H1 (cell line): ENCODE data around the gene SERPINB12. TPM values are rescaled to one million over a fixed set of nuclear protein-coding genes. Genes with fewer than 3 reads are reported as not detected.

Source experiments
- CTCF ChIA-PET: fragments of 300-600 bp; sonication (Branson Sonifier 250); formaldehyde crosslinking; loops from one replicate; lab custom pipeline; 2021; ENCODE audit not compliant: partially characterized antibody; lab: Charles Lee
- POLR2A ChIA-PET: fragments of 300-600 bp; sonication (Branson Sonifier 250); formaldehyde crosslinking; loops from one replicate; lab custom pipeline; 2021; ENCODE audit warnings: inconsistent platforms; ENCODE audit not compliant: partially characterized antibody; lab: Charles Lee
- DNase-seq, 2 experiments: peaks; one replicate each; pipeline versions ENCODE4 v3.0.0 to v3.0.0-alpha.2; 2010 to 2022; ENCODE audit warnings: low spot score in 2 of 2, low read depth in 1 of 2, mixed read lengths in 1 of 2
- FAIRE-seq: peaks from 2 replicates; lab custom pipeline; 2011; peaks lifted over from hg19 to GRCh38; lab: Jason Lieb, UNC
- H2AFZ ChIP-seq: 2 replicates; pipeline ENCODE4 v1.8.1; 2012; ENCODE audit warnings: low read length, inconsistent platforms
- H2AK5ac ChIP-seq: 2 replicates; pipeline ENCODE4 v1.6.1; 2013; ENCODE audit warnings: low read depth, low read length
- H2BK120ac ChIP-seq: replicated peaks from 2 replicates; pipeline ENCODE3; 2013; ENCODE audit warnings: low read depth, low read length, inconsistent platforms
- H2BK12ac ChIP-seq: 2 replicates; pipeline ENCODE4 v1.6.1; 2013; ENCODE audit warnings: low read depth, low read length
- H2BK15ac ChIP-seq: 2 replicates; pipeline ENCODE4 v1.6.1; 2013; ENCODE audit warnings: low read length
- H2BK20ac ChIP-seq: 2 replicates; pipeline ENCODE4 v1.6.1; 2013; ENCODE audit warnings: low read length
- H2BK5ac ChIP-seq: 2 replicates; pipeline ENCODE4 v1.6.1; 2013; ENCODE audit warnings: low read depth, low read length
- H3K14ac ChIP-seq: 2 replicates; pipeline ENCODE4 v1.6.1; 2013; ENCODE audit warnings: inconsistent platforms; ENCODE audit not compliant: insufficient read length
- H3K18ac ChIP-seq: 2 replicates; pipeline ENCODE4 v1.6.1; 2013; ENCODE audit warnings: low read length; ENCODE audit errors: extremely low read depth
- H3K23ac ChIP-seq: 2 replicates; pipeline ENCODE4 v1.6.1; 2013; ENCODE audit warnings: inconsistent platforms; ENCODE audit not compliant: insufficient read length
- H3K23me2 ChIP-seq: 2 replicates; pipeline ENCODE4 v1.6.1; 2013; ENCODE audit warnings: low read depth, low read length
- H3K27ac ChIP-seq: 2 replicates; pipeline ENCODE4 v1.6.1; 2011; ENCODE audit warnings: low read depth, low read length, inconsistent platforms
- H3K27me3 ChIP-seq, 4 experiments: replicated peaks in 1 of 4; 1 replicate in 1 of 4; 2 replicates in 3 of 4; pipeline versions ENCODE4 v1.6.1 to v1.8.1; 2011 to 2013; ENCODE audit warnings: low read length in 3 of 4, mild to moderate bottlenecking in 3 of 4, inconsistent platforms in 2 of 4, mixed read lengths in 2 of 4, moderate library complexity in 1 of 4; ENCODE audit not compliant: control insufficient read depth in 3 of 4, insufficient read depth in 3 of 4; ENCODE audit errors: extremely low read depth in 1 of 4
- H3K36me3 ChIP-seq, 4 experiments: 2 replicates each; pipeline versions ENCODE4 v1.6.1 to v1.8.1; 2011 to 2013; ENCODE audit warnings: mild to moderate bottlenecking in 4 of 4, low read length in 3 of 4, moderate library complexity in 2 of 4, control low read depth in 1 of 4, inconsistent platforms in 1 of 4; ENCODE audit not compliant: insufficient read depth in 4 of 4, control insufficient read depth in 2 of 4
- H3K4ac ChIP-seq: replicated peaks from 2 replicates; pipeline ENCODE3; 2013; ENCODE audit warnings: low read length, low read depth, mixed read lengths, inconsistent platforms; ENCODE audit not compliant: insufficient read length
- H3K4me1 ChIP-seq, 4 experiments: replicated peaks in 1 of 4; 1 replicate in 1 of 4; 2 replicates in 3 of 4; pipeline versions ENCODE4 v1.6.1 to v1.8.1; 2011 to 2013; ENCODE audit warnings: low read length in 3 of 4, inconsistent platforms in 2 of 4, mixed read lengths in 1 of 4; ENCODE audit not compliant: insufficient read depth in 4 of 4, control insufficient read depth in 3 of 4
- H3K4me2 ChIP-seq, 2 experiments: 2 replicates each; pipeline versions ENCODE4 v1.6.1 to v1.8.1; 2011 to 2013; ENCODE audit warnings: low read depth in 2 of 2, low read length in 2 of 2, control low read depth in 1 of 2, inconsistent platforms in 1 of 2, mild to moderate bottlenecking in 1 of 2; ENCODE audit not compliant: insufficient read depth in 1 of 2
- H3K4me3 ChIP-seq, 4 experiments: fragments of 200-600, 300-600 bp in 1 of 4; sonication (generic), shearing (Covaris generic), sonication (Bioruptor Twin) in 1 of 4; 2 replicates each; pipeline versions ENCODE4 v1.5.1 to v1.8.1; 2011 to 2016; ENCODE audit warnings: low read length in 4 of 4, low read depth in 3 of 4, control low read depth in 2 of 4, inconsistent platforms in 2 of 4, mild to moderate bottlenecking in 2 of 4, mixed read lengths in 1 of 4, moderate library complexity in 1 of 4; ENCODE audit not compliant: insufficient read depth in 2 of 4; ENCODE audit errors: extremely low read depth in 1 of 4
- H3K56ac ChIP-seq: replicated peaks from 2 replicates; pipeline ENCODE3; 2013; ENCODE audit warnings: low read depth, mild to moderate bottlenecking, mixed read lengths, low read length, inconsistent platforms; ENCODE audit not compliant: insufficient read length
- H3K79me1 ChIP-seq: 2 replicates; pipeline ENCODE4 v1.6.1; 2013; ENCODE audit warnings: low read depth, low read length, control low read depth
- H3K79me2 ChIP-seq, 2 experiments: 2 replicates each; pipeline versions ENCODE4 v1.6.1 to v1.8.1; 2012 to 2013; ENCODE audit warnings: low read length in 2 of 2, mild to moderate bottlenecking in 2 of 2, inconsistent platforms in 1 of 2; ENCODE audit not compliant: insufficient read depth in 2 of 2, control insufficient read depth in 1 of 2
- H3K9ac ChIP-seq, 4 experiments: replicated peaks in 1 of 4; 1 replicate in 1 of 4; 2 replicates in 3 of 4; pipeline versions ENCODE4 v1.6.1 to v1.8.1; 2011 to 2013; ENCODE audit warnings: low read depth in 3 of 4, low read length in 3 of 4, control low read depth in 2 of 4, mild to moderate bottlenecking in 2 of 4, moderate library complexity in 2 of 4, inconsistent platforms in 1 of 4; ENCODE audit errors: extremely low read depth in 1 of 4
- H3K9me3 ChIP-seq, 2 experiments: 2 replicates each; pipeline versions ENCODE4 v1.6.1 to v1.8.1; 2012 to 2013; ENCODE audit warnings: mild to moderate bottlenecking in 2 of 2, moderate library complexity in 2 of 2, control low read depth in 1 of 2, inconsistent platforms in 1 of 2, low read depth in 1 of 2, low read length in 1 of 2, mixed read lengths in 1 of 2; ENCODE audit not compliant: insufficient read depth in 2 of 2
- H4K20me1 ChIP-seq, 2 experiments: replicated peaks in 1 of 2; 2 replicates each; pipeline versions ENCODE3 to v1.8.1; 2011 to 2013; ENCODE audit warnings: inconsistent platforms in 2 of 2, low read length in 2 of 2, mild to moderate bottlenecking in 1 of 2; ENCODE audit not compliant: insufficient read depth in 2 of 2, control insufficient read depth in 1 of 2
- H4K5ac ChIP-seq: 2 replicates; pipeline ENCODE4 v1.6.1; 2013; ENCODE audit warnings: low read length, low read depth, mixed read lengths, inconsistent platforms; ENCODE audit not compliant: insufficient read length
- H4K8ac ChIP-seq: 2 replicates; pipeline ENCODE4 v1.8.0; 2013; ENCODE audit warnings: mild to moderate bottlenecking, moderate library complexity, low read length, inconsistent platforms; ENCODE audit not compliant: insufficient read depth; ENCODE audit errors: extremely low read depth
- H4K91ac ChIP-seq: replicated peaks from 2 replicates; pipeline ENCODE3; 2013; ENCODE audit warnings: low read length, mixed read lengths, inconsistent platforms; ENCODE audit not compliant: insufficient read length
- CHD1 ChIP-seq: IDR thresholded peaks from 2 replicates; pipeline ENCODE4 v1.6.1; 2012; ENCODE audit warnings: low read depth, low read length, improper control_type of control experiment
- SP4 ChIP-seq: IDR thresholded peaks from 2 replicates; pipeline ENCODE4 v1.6.1; 2012; ENCODE audit warnings: low read length, inconsistent platforms
- WGBS, 2 experiments: shearing (Covaris generic) in 1 of 2; methylation state at CpG; one replicate each; pipeline versions ENCODE4 v1.1.6 to v1.1.7; 2013 to 2015; ENCODE audit warnings: low lambda C conversion rate in 2 of 2, mixed read lengths in 2 of 2, inconsistent platforms in 1 of 2, low coverage in 1 of 2, missing lambda C conversion rate in 1 of 2; ENCODE audit not compliant: insufficient replicate concordance in 2 of 2, insufficient coverage in 1 of 2, insufficient read length in 1 of 2; ENCODE audit errors: extremely low coverage in 1 of 2, missing lambda C conversion rate in 1 of 2; 5-methylcytosine and 5-hydroxymethylcytosine counted together
- polyA plus RNA-seq, 7 experiments: library from polyadenylated mRNA; depleted of rRNA in 3 of 7; stranded (reverse) in 5 of 7; unstranded in 2 of 7; fragments of >200 nt in 5 of 7; fragments of 200-250 nt in 2 of 7; gene quantifications; 1 replicate in 5 of 7; 2 replicates in 1 of 7; 4 replicates in 1 of 7; pipeline versions ENCODE4 v1.2.1 to v1.2.3, GENCODE V29; 2011 to 2013; ENCODE audit warnings: missing spikeins in 2 of 7, mixed read lengths in 2 of 7
- total RNA-seq: library from RNA; stranded (reverse); fragmentation: NEBNext Ultra II Directional; extraction: Animal tissue kit (Norgen Biotek cat#: 25700); gene quantifications from 2 replicates; pipeline ENCODE4 v1.2.1, GENCODE V29; 2021

The SERPINB12 gene
- total and polyA plus RNA-seq, 2 of the 8 experiments (the other 6 are each of a cell fraction or from before 2014, with no cell fraction given), result not detected

DNA sequence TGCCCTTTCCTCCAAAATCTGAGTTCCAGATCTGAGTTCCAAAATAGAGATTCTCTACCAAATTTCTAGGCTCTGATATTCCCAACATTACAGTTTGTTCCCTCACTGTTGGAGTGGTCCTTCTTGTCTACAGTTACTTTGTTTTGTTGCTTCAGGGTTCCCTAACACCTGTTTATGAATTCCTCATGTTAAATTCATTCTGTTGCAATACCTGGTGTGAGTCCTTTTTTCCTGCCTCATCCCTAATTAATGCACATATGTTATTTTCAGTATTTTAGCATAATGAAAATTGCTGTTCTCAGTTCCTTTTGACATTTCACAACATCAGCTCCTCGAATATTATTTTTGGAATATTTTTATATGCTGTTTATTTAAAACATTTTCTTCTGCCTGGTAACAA, 61.2 kb downstream of the SERPINB12 start:
- no peak overlapping the region for H3K27ac ChIP-seq
- no peak overlapping the region for H2BK20ac ChIP-seq
- ChIA-PET POLR2A (no interaction called here), CTCF (interaction anchor here (0.9 to 2.3 kb wide), 2 partner anchors 10 to 25 kb away, joined by 4 to 7 read pairs; no protein-coding TSS in a partner anchor)
- H4K20me1 ChIP-seq, result no peaks in the 10 kb centered on the region
- H3K79me1 ChIP-seq, result no peaks in the 10 kb centered on the region
- no peak overlapping the region for H2AFZ ChIP-seq
- WGBS, 2 experiments, result 85% methylated on average over 1 of the region's 1 CpG; no CpG with 5 or more reads in 1 of the 2 experiments
- H3K9me3 ChIP-seq, result no peaks in the 10 kb centered on the region
- no peaks in the 10 kb centered on the region for H3K4me1 ChIP-seq
- H3K9ac ChIP-seq, result no peak overlapping the region
- no peak overlapping the region for H3K14ac ChIP-seq
- H2BK15ac ChIP-seq, result no peak overlapping the region
- no peak for FAIRE-seq
- no peak overlapping the region for H3K4me2 ChIP-seq
- no peaks in the 10 kb centered on the region for H3K36me3 ChIP-seq
- no peak overlapping the region for H4K5ac ChIP-seq
- H2BK120ac ChIP-seq, result no peak overlapping the region
- no peaks in the 10 kb centered on the region for H3K23me2 ChIP-seq
- no peak overlapping the region for H4K91ac ChIP-seq
- no peak overlapping the region for H3K18ac ChIP-seq
- H2BK12ac ChIP-seq, result no peak overlapping the region
- no peaks in the 10 kb centered on the region for H3K27me3 ChIP-seq
- H3K4me3 ChIP-seq, result no peak overlapping the region
- H3K79me2 ChIP-seq, result no peaks in the 10 kb centered on the region
- no peak overlapping the region for H3K4ac ChIP-seq
- no peak overlapping the region for H3K23ac ChIP-seq
- DNase-seq, result no peak
- H4K8ac ChIP-seq, result no peak overlapping the region
- no peak overlapping the region for H2AK5ac ChIP-seq
- H2BK5ac ChIP-seq, result no peak overlapping the region
- no peak overlapping the region for H3K56ac ChIP-seq
- TF ChIP-seq CHD1 (no peak), SP4 (no peak)
